HG03342 (cell line): ENCODE data around the gene ENPP3.
"Not testable (repeated sequence)": the region's sequence is repeated elsewhere in the genome, so short reads cannot be mapped to it uniquely, and the experiment has no call there.

Experiments
- ATAC-seq: cut with Tn5 transposase; IDR thresholded peaks from one replicate; pipeline ENCODE4 v1.9.1; 2021; ENCODE audit warnings: mild to moderate bottlenecking, moderate library complexity; ENCODE audit not compliant: unreplicated experiment

The ENPP3 gene

DNA sequence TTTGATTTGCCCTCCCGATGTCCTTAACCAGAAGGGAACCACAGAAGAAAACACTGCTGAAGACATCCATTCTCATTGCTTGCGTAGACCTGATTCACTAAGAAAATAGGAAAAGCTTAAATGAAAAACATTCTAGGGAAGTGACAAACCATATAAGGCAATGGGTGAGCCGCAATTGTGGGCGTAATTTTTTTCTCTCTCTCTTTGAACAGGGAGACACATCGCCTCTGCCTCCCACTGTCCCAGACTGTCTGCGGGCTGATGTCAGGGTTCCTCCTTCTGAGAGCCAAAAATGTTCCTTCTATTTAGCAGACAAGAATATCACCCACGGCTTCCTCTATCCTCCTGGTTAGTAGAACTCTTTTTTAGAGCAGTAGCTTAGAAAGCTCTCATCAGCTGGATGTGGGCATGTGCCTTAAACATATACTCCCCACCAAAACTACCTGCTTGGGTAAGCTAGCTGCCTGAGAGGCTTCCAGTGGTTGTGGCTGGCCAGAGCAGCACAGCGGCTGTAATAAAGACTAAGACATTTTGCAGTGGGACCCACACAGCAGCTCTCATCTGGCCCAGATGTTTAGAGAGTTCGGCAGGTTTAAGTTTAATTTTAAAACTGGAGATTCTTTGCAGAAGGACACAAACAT is 96.4 kb downstream of the ENPP3 start:
- no peak for ATAC-seq

DNA sequence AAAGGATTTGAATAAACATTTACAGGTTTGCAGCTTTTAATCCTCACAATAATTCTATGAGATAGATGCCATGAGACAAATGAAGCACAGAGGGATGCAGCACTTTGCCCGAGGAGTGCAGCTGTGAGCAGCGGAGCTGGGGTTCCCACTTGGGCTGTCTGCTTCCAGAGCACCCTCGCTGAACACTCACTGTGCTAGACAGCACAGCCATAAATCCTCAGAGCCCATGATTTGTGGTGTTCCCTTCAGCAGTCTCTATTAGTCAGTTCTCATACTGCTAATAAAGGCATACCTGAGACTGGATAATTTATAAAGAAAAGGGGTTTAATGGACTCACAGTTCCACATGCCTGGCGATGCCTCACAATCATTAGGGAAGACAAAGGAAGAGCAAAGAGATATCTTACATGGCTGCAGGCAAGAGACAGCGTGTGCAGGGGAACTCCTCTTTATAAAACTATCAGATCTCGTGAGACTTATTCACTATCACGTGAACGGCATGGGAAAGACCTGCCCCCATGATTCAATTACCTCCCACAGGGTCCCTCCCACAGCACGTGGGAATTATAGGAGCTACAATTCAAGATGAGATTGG is 99.0 kb downstream of the ENPP3 start:
- no peak for ATAC-seq

DNA sequence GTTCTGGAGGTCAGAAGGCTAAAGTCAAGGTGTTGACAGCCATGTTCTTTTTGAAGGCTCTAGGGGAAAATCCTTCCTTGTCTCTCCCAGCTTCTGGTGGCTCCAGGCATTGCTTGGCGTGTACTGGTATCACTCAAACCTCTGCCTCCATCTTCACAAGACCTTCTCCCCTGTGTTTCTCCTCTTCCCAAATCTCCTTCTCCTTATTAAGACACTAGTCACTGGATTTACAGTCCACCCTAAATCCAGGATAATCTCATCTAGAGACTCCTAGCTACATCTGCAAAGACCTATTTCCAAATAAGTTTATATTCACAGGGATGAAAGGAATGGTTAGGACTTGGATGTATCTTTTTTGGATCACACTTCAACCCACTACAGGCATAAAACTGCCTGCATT is 99.7 kb downstream of the ENPP3 start:
- ATAC-seq, result no peak

DNA sequence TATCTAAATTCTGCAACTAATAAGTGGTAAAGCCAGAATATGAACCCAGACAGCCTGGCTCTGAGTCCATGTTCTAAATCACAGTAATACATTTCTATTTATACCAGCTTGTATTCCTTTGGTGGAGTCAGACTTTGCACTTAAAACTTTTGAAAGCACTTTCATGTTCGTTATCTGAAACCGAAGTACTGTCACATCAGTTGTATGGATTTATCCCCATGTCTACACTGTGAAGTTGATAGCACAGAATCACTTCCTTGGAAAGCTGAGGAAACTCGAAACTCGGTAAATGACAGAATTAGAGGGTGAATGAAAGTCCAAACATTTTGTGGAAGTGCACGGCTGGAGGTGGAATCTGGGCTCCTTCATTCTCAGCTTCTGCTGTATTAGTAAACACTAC is 102.0 kb downstream of the ENPP3 start:
- no peak for ATAC-seq

DNA sequence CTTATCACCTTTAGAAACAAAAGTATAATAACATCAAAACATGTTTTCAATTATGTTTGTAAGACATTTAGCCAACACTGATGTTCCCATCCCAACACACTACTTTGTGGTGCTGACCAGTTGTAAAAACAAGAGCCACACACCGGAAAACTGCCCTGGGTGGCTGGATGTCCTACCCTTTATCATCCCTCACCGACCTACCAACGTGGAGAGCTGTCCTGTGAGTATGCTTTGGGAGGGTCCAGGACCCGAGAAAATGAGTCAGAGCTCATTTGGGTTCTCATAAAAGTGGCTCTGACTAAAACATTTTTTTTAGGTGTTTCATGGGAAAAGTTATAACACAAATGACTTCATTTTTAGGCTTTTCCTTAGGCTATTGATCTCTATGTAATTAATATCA is 103.1 kb downstream of the ENPP3 start:
- no peak for ATAC-seq

- ATAC-seq, result no peak
Measured at GRCh38 chr6:131741688-131742393, 104.7 kb downstream of the ENPP3 start.

DNA sequence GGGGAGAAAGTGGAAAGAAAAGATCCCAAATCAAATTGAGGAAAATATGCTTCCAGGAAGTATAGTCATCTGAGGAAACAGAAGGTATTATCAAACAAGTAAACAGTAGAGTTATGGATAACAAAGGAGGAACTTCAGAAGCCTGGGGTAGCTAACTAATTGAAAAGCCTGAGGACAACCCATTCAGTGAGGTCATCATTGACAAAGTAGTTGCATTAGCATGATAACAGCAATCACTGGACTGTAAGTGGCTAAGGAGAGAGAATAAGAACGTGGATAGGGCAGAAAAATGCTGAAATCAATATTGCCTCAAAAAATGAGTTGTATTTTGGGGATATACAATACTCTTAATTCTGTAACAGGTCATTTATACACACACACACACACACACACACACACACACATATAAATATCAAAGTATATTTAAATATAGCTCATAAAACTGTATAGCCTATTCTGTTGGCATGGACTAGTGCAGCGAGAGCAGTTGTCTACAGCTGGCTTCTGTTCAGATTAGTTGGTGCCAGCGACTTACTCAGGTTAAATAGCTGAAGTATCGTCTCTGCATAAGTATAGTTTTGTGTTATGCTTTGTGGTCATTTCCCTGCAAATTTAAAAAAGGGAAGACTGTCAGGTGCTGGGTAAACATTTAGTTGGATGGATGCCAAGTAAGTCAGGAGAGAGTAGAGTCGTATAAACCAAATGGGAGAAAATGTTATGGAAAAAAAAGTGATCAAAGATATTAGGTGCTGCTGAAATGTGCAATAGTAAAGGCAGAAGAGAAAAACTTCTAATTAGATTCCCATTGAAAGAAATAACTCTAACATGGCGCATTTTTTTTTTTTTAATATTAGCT is 107.6 kb downstream of the ENPP3 start:
- ATAC-seq, result no peak

- ATAC-seq, result no peak
Measured at GRCh38 chr6:131745476-131745875, 108.4 kb downstream of the ENPP3 start.

- ATAC-seq, result no peak
Measured at GRCh38 chr6:131747821-131748353, 110.8 kb downstream of the ENPP3 start.

GRCh38 chr6:131749023-131749422 is 111.9 kb downstream of the ENPP3 start:
- ATAC-seq, result no peak

GRCh38 chr6:131751012-131751715 is 114.1 kb downstream of the ENPP3 start:
- ATAC-seq, result not testable (repeated sequence)

DNA sequence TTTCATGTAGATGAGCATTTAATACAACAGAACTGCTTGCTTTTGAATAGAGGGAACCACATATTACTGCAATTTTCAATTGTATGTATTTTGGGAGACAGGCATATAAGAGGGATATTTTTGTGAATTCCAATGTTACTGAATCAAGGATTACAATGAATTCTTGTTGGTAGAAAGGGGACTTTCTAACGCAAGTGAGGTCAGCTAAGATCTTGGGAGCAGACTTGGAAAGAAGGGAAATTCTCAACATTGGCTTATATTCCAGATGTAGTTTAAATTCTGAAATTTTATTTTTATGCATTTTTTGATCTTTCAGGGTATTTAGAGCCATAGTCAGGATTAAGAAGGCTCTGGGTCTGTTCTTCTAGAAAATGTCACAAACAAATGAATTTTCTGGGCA is 117.0 kb downstream of the ENPP3 start:
- no peak for ATAC-seq

DNA sequence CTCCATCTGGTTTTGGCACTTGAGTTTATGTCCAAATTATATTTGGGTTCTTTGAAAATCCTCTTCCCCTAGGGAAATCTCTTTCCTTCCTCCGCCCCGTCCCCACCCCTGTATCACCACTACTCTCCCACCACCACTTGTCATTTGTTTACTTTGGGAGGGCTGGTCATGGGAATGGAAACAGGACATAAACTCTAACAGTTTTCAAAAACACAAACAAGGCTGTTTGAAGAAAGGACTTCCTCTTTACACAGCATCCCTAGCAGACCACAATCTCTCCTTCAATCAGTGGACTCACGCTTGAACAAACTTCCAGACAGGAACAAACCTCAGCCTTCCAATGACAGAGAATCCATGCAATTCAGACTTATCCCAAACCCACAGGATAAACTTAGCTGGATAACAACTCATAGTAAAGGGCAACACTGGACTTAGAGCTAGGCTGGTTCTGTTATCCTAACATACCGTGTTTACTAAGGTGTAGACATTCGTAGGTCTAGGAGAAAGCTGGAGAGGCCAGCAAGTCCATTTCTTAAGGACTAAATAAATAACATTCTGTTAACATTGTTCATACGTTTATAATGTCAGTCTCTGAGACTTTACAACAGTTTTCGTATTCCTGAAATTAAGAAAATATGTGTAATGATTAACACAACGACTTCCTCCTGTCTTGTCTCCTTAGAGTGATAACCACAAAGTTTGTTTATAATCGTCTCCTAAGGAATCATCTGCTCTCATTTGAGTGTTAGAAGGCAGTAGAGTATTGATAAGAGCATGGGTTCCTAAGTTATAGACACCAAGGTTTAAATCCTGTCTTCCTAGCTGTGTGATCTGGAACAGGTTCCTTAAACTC is 117.8 kb downstream of the ENPP3 start:
- no peak for ATAC-seq

DNA sequence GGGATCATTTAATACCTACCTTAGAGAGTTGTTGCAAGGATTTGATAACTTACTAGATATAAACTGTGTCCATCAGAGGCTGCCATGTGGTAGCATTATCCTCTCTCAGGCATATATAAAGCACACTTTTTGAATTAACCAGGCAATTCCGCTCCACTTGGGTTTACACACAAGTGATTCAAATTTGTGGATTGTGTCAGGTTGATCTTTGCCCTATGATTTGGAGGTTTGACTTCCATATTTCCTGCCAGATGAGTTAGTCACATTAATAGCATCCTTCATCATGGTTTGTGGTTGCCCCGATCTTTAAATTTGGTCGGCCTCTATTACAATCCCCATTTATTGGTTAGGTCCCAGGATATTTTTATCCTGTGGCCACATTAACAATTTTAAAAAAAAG is 118.5 kb downstream of the ENPP3 start:
- no peak for ATAC-seq

DNA sequence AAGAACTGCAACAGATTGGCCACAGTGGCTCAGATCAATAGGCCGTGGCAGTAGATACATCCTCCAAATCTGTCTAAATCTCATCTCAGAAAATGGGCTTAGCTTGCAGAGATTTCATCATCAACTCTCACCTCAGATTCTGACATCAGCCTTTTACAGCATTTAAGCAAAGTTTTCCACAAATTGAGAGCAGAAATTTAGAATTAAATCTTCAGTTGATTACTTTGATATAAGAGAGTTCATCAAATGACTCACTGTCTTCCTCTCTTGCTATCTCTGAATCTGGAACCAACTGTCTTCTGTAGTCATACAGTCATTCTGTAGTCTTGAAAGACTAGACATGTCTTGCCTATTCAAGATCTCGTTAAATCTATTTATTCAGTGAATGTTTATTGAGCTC is 118.9 kb downstream of the ENPP3 start:
- no peak for ATAC-seq

GRCh38 chr6:131758920-131759319 is 121.8 kb downstream of the ENPP3 start:
- no peak for ATAC-seq

DNA sequence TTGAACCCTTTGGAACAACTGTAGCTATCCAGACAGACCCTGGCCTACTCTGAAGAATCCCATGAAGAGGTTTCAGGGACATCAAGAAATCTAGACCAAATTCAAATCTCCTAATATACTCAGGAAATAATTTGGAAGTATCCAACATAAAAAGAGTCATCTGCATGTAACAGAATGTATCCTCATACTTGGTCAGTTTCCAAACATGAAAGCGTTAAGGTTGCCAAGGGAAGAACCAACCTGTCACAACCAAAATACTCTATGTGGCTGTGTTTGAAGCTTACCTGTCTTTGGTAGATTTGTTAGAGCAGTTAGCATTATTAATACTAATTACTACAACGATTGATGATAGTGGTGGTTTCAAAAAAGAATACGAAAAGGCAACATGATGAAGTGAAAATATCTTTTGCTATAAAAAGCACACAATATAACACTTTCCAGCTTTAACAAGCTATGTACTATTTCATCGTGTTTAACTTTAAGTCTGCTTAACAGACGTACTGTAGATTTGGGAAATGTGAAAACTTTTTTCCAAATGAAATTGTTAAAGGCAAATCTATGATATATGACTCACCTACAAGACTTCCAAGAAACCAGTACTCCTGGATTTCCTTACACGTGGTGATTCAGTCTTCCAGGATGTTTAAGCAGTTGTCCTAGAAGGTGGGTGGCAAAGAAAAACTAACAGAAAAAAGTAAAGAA is 124.1 kb downstream of the ENPP3 start:
- ATAC-seq, result no peak

DNA sequence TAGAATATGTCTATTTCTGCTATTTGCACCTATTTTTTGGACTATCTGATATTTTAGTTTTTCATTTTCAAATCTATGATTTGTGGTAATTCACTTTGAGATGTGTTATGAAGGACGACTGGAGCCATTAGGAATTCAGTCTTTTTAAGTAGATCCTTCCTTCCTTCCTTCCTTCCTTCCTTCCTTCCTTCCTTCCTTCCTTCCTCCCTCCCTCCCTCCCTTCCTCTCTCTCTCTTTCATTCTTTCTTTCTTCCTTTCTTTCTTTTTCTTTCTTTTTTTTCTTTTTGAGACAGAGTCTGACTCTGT is 124.6 kb downstream of the ENPP3 start:
- no peak for ATAC-seq

- ATAC-seq, result no peak
Measured at GRCh38 chr6:131762984-131763383, 125.9 kb downstream of the ENPP3 start.
